ENCODE data around the gene CHD1L. TPM values are rescaled to one million over a fixed set of nuclear protein-coding genes. Genes with fewer than 3 reads are reported as not detected.
"Not testable (repeated sequence)": the region's sequence is repeated elsewhere in the genome, so short reads cannot be mapped to it uniquely, and the experiment has no call there.

CHD1L gene
- total and polyA plus RNA-seq, 8 donors: 2.9 to 51.2 (median 14.2) TPM

DNA sequence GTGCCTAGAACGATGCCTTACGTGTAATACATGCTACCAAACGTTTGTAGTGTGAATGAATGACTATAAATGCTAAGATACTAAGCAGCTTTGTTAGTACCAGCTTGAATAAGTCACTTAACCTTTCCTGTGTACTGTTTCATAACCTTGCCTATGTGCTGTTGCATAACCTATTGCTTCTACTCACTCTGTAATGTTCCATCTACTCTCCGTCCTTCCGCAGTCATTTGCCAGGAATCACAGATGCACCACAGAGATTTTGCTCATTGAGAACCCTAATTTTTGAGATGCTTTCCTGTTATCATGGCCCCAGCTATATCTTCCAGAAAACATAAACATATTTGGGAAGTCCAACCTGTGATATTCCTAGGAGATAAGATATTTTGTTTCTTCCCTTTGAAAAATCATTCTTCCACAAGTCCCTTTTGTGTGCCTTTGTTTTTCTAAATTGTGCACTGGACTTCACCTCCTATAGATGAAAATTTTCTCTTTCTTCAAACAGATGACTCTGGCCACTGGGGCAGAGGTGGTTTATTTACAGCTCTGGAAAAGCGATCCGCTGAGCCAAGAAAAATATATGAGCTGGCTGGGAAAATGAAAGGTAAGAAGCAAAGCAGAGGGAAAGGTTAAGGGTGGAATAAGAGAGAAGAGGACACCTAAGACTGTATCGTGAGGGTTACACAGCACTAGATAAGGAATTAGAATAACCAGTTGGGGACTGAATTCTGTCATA lies 44.8 kb downstream of the CHD1L start:
- Histone ChIP-seq H3K4me3 (no peak overlapping the region), H3K27ac (no peak overlapping the region), H3K36me3 (peaks cover 54 to 100% (median 99%) of the 10 kb centered on the region in 4 donors), H3K4me1 (no peaks in the 10 kb centered on the region), H3K27me3 (no peaks in the 10 kb centered on the region), H3K9me3 (no peaks in the 10 kb centered on the region)
- 90 to 96% (median 95%) methylated on average over 8 of the region's 8 CpGs for WGBS, 5 donors
- no peak for TF ChIP-seq POLR2AphosphoS5 (IDR thresholded peaks at IDR 0.05)
- no peak for TF ChIP-seq EP300 (IDR thresholded peaks at IDR 0.05)
- TF ChIP-seq, protein P1, sequence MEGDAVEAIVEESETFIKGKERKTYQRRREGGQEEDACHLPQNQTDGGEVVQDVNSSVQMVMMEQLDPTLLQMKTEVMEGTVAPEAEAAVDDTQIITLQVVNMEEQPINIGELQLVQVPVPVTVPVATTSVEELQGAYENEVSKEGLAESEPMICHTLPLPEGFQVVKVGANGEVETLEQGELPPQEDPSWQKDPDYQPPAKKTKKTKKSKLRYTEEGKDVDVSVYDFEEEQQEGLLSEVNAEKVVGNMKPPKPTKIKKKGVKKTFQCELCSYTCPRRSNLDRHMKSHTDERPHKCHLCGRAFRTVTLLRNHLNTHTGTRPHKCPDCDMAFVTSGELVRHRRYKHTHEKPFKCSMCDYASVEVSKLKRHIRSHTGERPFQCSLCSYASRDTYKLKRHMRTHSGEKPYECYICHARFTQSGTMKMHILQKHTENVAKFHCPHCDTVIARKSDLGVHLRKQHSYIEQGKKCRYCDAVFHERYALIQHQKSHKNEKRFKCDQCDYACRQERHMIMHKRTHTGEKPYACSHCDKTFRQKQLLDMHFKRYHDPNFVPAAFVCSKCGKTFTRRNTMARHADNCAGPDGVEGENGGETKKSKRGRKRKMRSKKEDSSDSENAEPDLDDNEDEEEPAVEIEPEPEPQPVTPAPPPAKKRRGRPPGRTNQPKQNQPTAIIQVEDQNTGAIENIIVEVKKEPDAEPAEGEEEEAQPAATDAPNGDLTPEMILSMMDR (IDR thresholded peaks at IDR 0.05): no peak
- no peak for TF ChIP-seq POLR2A (IDR thresholded peaks at IDR 0.05)
- intact Hi-C loops (cut with DNase I; ENCODE audit: low total_unique reads): no loop called here
- no peak for DNase-seq

DNA sequence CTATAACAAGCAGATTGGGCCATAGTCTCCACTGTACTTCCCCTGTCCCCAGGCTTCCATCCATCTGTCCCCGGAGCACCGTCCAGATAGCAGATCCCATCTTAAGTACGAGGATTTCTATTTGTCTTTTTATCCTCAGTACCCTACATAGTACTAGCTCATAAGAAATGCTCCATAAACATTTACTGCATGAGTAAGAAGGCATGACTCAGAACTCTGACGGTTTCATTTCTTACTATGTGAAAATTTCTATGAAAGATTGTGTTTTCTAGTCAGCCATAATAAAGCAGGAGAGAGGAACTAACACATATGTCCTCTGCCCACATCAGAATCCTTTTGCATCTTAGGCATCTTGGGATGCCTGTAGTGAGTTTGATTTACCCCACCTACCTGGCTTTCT lies 49.5 kb downstream of the CHD1L start:
- no peaks in the 10 kb centered on the region for H3K27me3 ChIP-seq
- no peaks in the 10 kb centered on the region for H3K4me1 ChIP-seq
- intact Hi-C loops (cut with DNase I; ENCODE audit: low total_unique reads): no loop called here
- no peak for DNase-seq
- H3K36me3 ChIP-seq: peaks cover 58 to 100% (median 100%) of the 10 kb centered on the region in 4 donors
- H3K27ac ChIP-seq: no peak overlapping the region
- H3K4me3 ChIP-seq: no peak overlapping the region
- 88 to 92% (median 92%) methylated on average over 4 of the region's 4 CpGs for WGBS, 5 donors
- peaks cover 0 to 2% (median 0%) of the 10 kb centered on the region in 4 donors for H3K9me3 ChIP-seq
- TF ChIP-seq POLR2AphosphoS5 (IDR thresholded peaks at IDR 0.05) (no peak), EP300 (IDR thresholded peaks at IDR 0.05) (no peak), POLR2A (IDR thresholded peaks at IDR 0.05) (no peak)
- TF ChIP-seq, protein P1 (IDR thresholded peaks at IDR 0.05): no peak

DNA sequence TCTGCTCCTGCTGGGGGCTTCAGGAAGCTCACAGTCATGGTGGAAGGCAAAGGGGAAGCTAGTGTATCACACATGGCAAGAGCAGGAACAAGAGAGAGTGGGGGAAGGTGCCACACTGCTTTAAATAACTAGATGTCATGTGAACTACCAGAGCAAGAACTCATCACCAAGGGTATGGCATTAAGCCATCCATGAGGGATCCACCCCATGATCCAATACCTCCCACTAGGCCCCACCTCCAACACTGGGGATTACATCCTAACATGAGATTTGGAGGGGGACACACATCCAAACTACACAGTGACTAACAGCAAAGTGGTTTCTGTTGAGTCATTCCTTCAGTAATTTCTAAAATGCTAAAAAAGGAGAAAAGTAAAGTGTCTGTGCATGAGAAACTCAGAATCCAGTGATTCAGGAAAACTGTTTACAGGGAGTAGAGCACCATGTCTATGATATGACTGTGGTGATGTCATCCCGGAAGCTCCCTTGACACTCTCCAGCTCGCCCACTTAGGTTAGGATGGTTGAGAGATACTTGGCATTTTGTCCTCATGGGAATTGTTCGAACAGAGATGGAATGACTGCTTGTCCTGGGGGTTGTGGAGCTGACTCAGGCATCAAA lies 50.3 kb downstream of the CHD1L start:
- TF ChIP-seq POLR2AphosphoS5 (IDR thresholded peaks at IDR 0.05) (no peak), POLR2A (IDR thresholded peaks at IDR 0.05) (no peak), EP300 (IDR thresholded peaks at IDR 0.05) (no peak)
- TF ChIP-seq, protein P1 (IDR thresholded peaks at IDR 0.05): no peak
- Histone ChIP-seq H3K9me3 (peaks cover 0 to 5% (median 0%) of the 10 kb centered on the region in 4 donors), H3K27me3 (no peaks in the 10 kb centered on the region), H3K27ac (no peak overlapping the region), H3K4me1 (no peaks in the 10 kb centered on the region), H3K4me3 (no peak overlapping the region), H3K36me3 (peaks cover 53 to 100% (median 100%) of the 10 kb centered on the region in 4 donors)
- intact Hi-C loops (cut with DNase I; ENCODE audit: low total_unique reads): no loop called here
- WGBS, 5 donors: 67 to 88% (median 77%) methylated on average over 3 of the region's 3 CpGs
- no peak for DNase-seq

DNA sequence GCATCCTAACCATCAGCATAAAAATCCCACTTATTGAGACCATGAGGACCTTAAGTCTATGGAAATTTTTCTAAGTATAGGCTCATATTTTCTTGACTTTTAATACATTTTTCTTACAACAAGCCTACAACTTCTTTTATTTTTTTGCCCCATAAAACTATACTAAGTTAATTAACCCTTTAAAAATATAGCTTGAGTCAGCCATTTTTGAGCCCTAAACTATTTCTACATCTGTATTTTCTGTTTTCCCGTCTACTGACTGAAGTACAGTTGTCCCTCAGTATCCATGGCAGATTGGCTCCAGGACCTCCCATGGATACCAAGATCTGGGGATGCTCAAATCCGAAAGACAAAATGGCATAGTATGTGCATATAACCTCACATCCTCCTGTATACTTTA lies 55.0 kb downstream of the CHD1L start:
- TF ChIP-seq EP300 (IDR thresholded peaks at IDR 0.05) (no peak), POLR2A (IDR thresholded peaks at IDR 0.05) (no peak), POLR2AphosphoS5 (IDR thresholded peaks at IDR 0.05) (no peak)
- TF ChIP-seq, protein P1 (IDR thresholded peaks at IDR 0.05): no peak
- DNase-seq: no peak
- intact Hi-C loops (cut with DNase I; ENCODE audit: low total_unique reads): no loop called here
- H3K4me1 ChIP-seq: no peaks in the 10 kb centered on the region
- peaks cover 30 to 63% (median 59%) of the 10 kb centered on the region in 4 donors for H3K36me3 ChIP-seq
- no peaks in the 10 kb centered on the region for H3K27me3 ChIP-seq
- H3K27ac ChIP-seq: no peak overlapping the region
- no peak overlapping the region for H3K4me3 ChIP-seq
- WGBS, 5 donors: 94 to 99% (median 97%) methylated on average over 2 of the region's 2 CpGs
- peaks cover 10 to 44% (median 22%) of the 10 kb centered on the region in 4 donors for H3K9me3 ChIP-seq

DNA sequence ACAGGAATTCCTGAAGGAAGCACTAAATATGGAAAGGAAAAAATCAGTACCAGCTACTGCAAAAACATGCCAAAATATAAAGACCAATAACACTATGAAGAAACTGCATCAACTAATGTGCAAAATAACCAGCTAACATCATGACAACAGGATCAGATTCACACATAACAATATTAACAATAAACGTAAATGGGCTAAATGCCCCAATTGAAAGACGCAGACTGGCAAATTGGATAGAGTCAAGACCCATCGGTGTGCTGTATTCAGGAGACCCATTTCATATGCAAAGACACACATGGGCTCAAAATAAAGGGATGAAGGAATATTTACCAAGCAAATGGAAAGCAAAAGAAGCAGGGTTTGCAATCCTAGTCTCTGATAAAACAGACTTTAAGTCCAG lies 63.3 kb downstream of the CHD1L start:
- H3K27me3 ChIP-seq; H3K4me1 ChIP-seq; H3K27ac ChIP-seq; intact Hi-C loops (cut with DNase I; ENCODE audit: low total_unique reads); H3K4me3 ChIP-seq; H3K36me3 ChIP-seq; DNase-seq: not testable (repeated sequence)
- peaks cover 29 to 92% (median 78%) of the 10 kb centered on the region in 4 donors for H3K9me3 ChIP-seq
- WGBS, 5 donors: 94 to 98% (median 97%) methylated on average over 3 of the region's 3 CpGs

Data from stomach (tissue), 9 donors.